HCT116 (cell line): ENCODE data around the gene EIF4G3. TPM values are rescaled to one million over a fixed set of nuclear protein-coding genes. Genes with fewer than 3 reads are reported as not detected.

Source experiments
- ATAC-seq: fragments of 200-7000 bp; cut with Tn5 transposase; 2 replicates; pipeline ENCODE4 v1.9.1; 2020; ENCODE audit warnings: mild to moderate bottlenecking, moderate library complexity
- BruUV-seq: library from RNA; stranded (reverse); fragments of 400-500 nt; replicated peaks from 2 replicates; lab custom pipeline; 2021; lab: Mats Ljungman, UMichigan
- CTCF ChIA-PET: fragments of 300-600 bp; sonication (Branson Sonifier 250); formaldehyde crosslinking; loops from one replicate; lab custom pipeline; 2021; ENCODE audit warnings: antibody characterized with exemption; lab: Charles Lee
- POLR2A ChIA-PET: fragments of 300-600, 350-600 bp; sonication (Branson Sonifier 250); formaldehyde crosslinking; loops from one replicate; lab custom pipeline; 2021; ENCODE audit warnings: antibody characterized with exemption; lab: Charles Lee
- RAD21 ChIA-PET, 2 experiments: fragments of 300-600 bp; sonication (Branson Sonifier 250); formaldehyde crosslinking; loops; one replicate each; lab custom pipeline; 2023; ENCODE audit warnings: low total read pairs in 2 of 2; ENCODE audit not compliant: uncharacterized antibody in 2 of 2, unreplicated experiment in 2 of 2, low non-redundant PET in 1 of 2; lab: Charles Lee
- DNase-seq: peaks from one replicate; pipeline ENCODE4 v3.0.0-alpha.2; 2010; ENCODE audit warnings: low read depth, low spot score
- H2AFZ ChIP-seq: fragments of 200-600 bp; shearing (Covaris generic), sonication (generic); 2 replicates; pipeline ENCODE4 v1.6.1; 2017; ENCODE audit warnings: low read depth, mixed run types, mixed read lengths, antibody characterized with exemption, low read length; ENCODE audit not compliant: poor library complexity, severe bottlenecking
- H3K27ac ChIP-seq: 2 replicates; pipeline ENCODE4 v1.5.1; 2012; ENCODE audit warnings: low read depth, low read length
- H3K27me3 ChIP-seq: fragments of 200-600 bp; sonication (generic); 2 replicates; pipeline ENCODE4 v1.6.1; 2016; ENCODE audit warnings: mixed run types, low read length, mixed read lengths; ENCODE audit not compliant: insufficient read depth
- H3K36me3 ChIP-seq, 2 experiments: fragments of 200-500 bp in 1 of 2; fragments of 200-600 bp in 1 of 2; sonication (Bioruptor generic) in 1 of 2; sonication (generic) in 1 of 2; 2 replicates each; pipeline versions ENCODE4 v1.5.1 to v1.6.1; 2014 to 2016; ENCODE audit warnings: low read length in 2 of 2, inconsistent platforms in 1 of 2, mixed read lengths in 1 of 2, mixed run types in 1 of 2; ENCODE audit not compliant: insufficient read depth in 2 of 2, control insufficient read depth in 1 of 2
- H3K4me1 ChIP-seq, 2 experiments: fragments of 200-600 bp in 1 of 2; sonication (generic) in 1 of 2; 2 replicates each; pipeline versions ENCODE4 v1.5.1 to v1.6.1; 2012 to 2017; ENCODE audit warnings: low read length in 2 of 2, inconsistent platforms in 1 of 2, mild to moderate bottlenecking in 1 of 2, mixed read lengths in 1 of 2, mixed run types in 1 of 2, moderate library complexity in 1 of 2; ENCODE audit not compliant: insufficient read depth in 2 of 2, control insufficient read depth in 1 of 2
- H3K4me2 ChIP-seq: fragments of 200-600 bp; sonication (generic); 2 replicates; pipeline ENCODE4 v1.6.1; 2017; ENCODE audit warnings: mixed run types, low read length, mixed read lengths
- H3K4me3 ChIP-seq, 2 experiments: fragments of 200-600 bp in 1 of 2; sonication (generic) in 1 of 2; replicated peaks in 1 of 2; 2 replicates each; pipeline ENCODE4 v1.5.1; 2011 to 2016; ENCODE audit warnings: low read length in 2 of 2, control low read depth in 1 of 2, low read depth in 1 of 2, mild to moderate bottlenecking in 1 of 2, mixed read lengths in 1 of 2, mixed run types in 1 of 2
- H3K79me2 ChIP-seq: fragments of 200-600 bp; sonication (generic); 2 replicates; pipeline ENCODE4 v1.6.1; 2017; ENCODE audit warnings: mild to moderate bottlenecking, mixed run types, low read length, moderate library complexity, mixed read lengths; ENCODE audit not compliant: insufficient read depth
- H3K9ac ChIP-seq: fragments of 200-600 bp; sonication (generic); 2 replicates; pipeline ENCODE4 v1.6.1; 2016; ENCODE audit warnings: low read length, mixed read lengths
- H3K9me2 ChIP-seq: fragments of 200-600 bp; sonication (generic), shearing (Covaris generic); 2 replicates; pipeline ENCODE4 v1.6.1; 2017; ENCODE audit warnings: mixed run types, mild to moderate bottlenecking, moderate library complexity; ENCODE audit not compliant: insufficient read depth
- H3K9me3 ChIP-seq, 2 experiments: fragments of 200-500 bp in 1 of 2; fragments of 200-600 bp in 1 of 2; sonication (Bioruptor generic) in 1 of 2; sonication (generic) in 1 of 2; 2 replicates each; pipeline ENCODE4 v1.6.1; 2014 to 2017; ENCODE audit warnings: low read length in 2 of 2, mixed read lengths in 2 of 2, inconsistent platforms in 1 of 2, low read depth in 1 of 2, mild to moderate bottlenecking in 1 of 2, mixed run types in 1 of 2, moderate library complexity in 1 of 2; ENCODE audit not compliant: control insufficient read depth in 1 of 2, insufficient read depth in 1 of 2
- H4K20me1 ChIP-seq: fragments of 200-600 bp; sonication (generic), shearing (Covaris generic); 2 replicates; pipeline ENCODE4 v1.6.1; 2017; ENCODE audit warnings: mixed run types, mild to moderate bottlenecking, moderate library complexity; ENCODE audit not compliant: insufficient read depth
- CBX3 ChIP-seq: IDR thresholded peaks from 2 replicates; pipeline ENCODE4 v1.6.1; 2012; ENCODE audit warnings: low read depth
- EZH2 ChIP-seq: fragments of 200-600 bp; sonication (generic); IDR thresholded peaks from 2 replicates; pipeline ENCODE4 v1.6.1; 2017; ENCODE audit warnings: antibody characterized with exemption, mixed run types
- FOSL1 ChIP-seq: IDR thresholded peaks from 2 replicates; pipeline ENCODE4 v1.6.1; 2012; ENCODE audit warnings: low read depth
- POLR2A ChIP-seq: IDR thresholded peaks from 2 replicates; pipeline ENCODE4 v1.7.0; 2011; ENCODE audit warnings: borderline replicate concordance; ENCODE audit not compliant: insufficient read depth, insufficient read length; ENCODE audit errors: extremely low read depth
- RAD21 ChIP-seq: IDR thresholded peaks from 2 replicates; pipeline ENCODE4 v1.6.1; 2012; ENCODE audit warnings: low read depth, mild to moderate bottlenecking
- ZFX ChIP-seq: fragments of 450-650 bp; IDR thresholded peaks from 2 replicates; pipeline ENCODE4 v1.6.1; 2017
- intact Hi-C: fragments of 100-400 bp; cut with micrococcal nuclease; formaldehyde crosslinking; loops from 2 replicates; pipeline ENCODE4 v1.10.0; 2022
- total RNA-seq: library from RNA; stranded (reverse); gene quantifications from one replicate; pipeline ENCODE4 v1.2.1, GENCODE V29; 2021; ENCODE audit not compliant: unreplicated experiment

The EIF4G3 gene
- total RNA-seq, 1 experiment from 2014 or later = 40.1 TPM

DNA sequence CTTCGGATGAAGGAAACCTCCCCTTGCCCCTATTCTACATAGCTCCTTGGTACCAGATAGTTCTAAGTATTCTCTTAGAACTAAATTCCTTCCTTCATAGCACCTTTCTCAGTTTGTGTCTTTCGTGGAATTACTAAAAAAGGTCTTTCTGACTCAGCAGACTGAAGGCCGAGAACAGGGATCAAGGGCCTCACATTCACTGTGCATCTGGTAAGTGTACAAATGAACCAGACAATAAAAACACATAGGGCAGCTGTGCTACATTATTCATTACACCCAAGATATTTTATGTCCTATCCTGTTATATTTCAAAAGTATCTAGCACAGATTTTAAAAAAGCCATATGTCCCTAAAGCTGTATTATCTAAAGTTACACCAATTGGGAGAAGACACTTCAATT, 326.7 kb downstream of the EIF4G3 start:
- Histone ChIP-seq H3K36me3 (peaks cover 7 to 16% of the 10 kb centered on the region in 2 experiments; a peak in 2 of 4 replicates), H2AFZ (no peak overlapping the region), H3K4me2 (no peak overlapping the region), H3K4me1 (peaks cover 15 to 34% of the 10 kb centered on the region in 2 experiments), H3K27me3 (no peaks in the 10 kb centered on the region), H3K9me3 (no peaks in the 10 kb centered on the region), H3K27ac (no peak overlapping the region), H3K4me3 (no peak overlapping the region), H3K79me2 (no peaks in the 10 kb centered on the region), H3K9ac (no peak overlapping the region), H4K20me1 (no peaks in the 10 kb centered on the region), H3K9me2 (no peaks in the 10 kb centered on the region)
- ChIA-PET RAD21 (no interaction called here), POLR2A (no interaction called here), CTCF (interaction anchor here (0.6 to 0.9 kb wide), 2 partner anchors 77 to 345 kb away, joined by 3 to 4 read pairs; no protein-coding TSS in a partner anchor)
- no peak for ATAC-seq
- no peak for DNase-seq
- intact Hi-C loops = no loop called here
- BruUV-seq = no TSS peak
- TF ChIP-seq CBX3 = no peak

DNA sequence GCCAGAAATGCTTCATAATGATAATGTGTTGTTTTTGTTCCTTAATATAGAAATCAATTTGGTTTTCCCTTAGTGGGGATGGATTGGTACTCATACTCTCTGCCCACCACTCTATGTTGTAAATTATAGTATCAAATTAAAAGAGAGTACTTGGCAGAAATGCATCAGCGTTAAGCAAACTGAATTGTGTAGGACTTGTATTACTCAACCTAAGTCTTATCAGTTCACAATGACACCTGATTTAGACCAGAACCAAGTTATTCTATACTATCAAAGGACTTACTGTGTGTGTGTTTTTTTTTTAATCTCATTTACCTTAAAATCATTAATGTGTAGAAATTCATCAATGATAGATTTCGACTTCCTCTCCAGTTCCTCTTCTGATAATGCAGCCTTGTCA, 327.6 kb downstream of the EIF4G3 start:
- H3K27me3 ChIP-seq = no peaks in the 10 kb centered on the region
- TF ChIP-seq RAD21 (no peak), ZFX (no peak), POLR2A (no peak), FOSL1 (no peak), EZH2 (no peak)
- TF ChIP-seq, all 23 proteins: peak for 0
- ChIA-PET CTCF (interaction anchor here (0.9 kb wide), 1 partner anchor 346 kb away, joined by 4 read pairs; no protein-coding TSS in a partner anchor), POLR2A (no interaction called here), RAD21 (no interaction called here)
- Histone ChIP-seq H3K4me3 (no peak overlapping the region), H3K4me2 (no peak overlapping the region), H3K27ac (peak overlapping the region; percentile 84), H3K9me2 (no peaks in the 10 kb centered on the region), H3K9ac (no peak overlapping the region), H3K4me1 (peaks cover 15 to 34% of the 10 kb centered on the region in 2 experiments), H2AFZ (no peak overlapping the region), H3K9me3 (no peaks in the 10 kb centered on the region), H4K20me1 (no peaks in the 10 kb centered on the region), H3K79me2 (no peaks in the 10 kb centered on the region), H3K36me3 (peaks cover 7 to 16% of the 10 kb centered on the region in 2 experiments; a peak in 2 of 4 replicates)
- intact Hi-C loops = no loop called here
- BruUV-seq = no TSS peak
- ATAC-seq (no peak), DNase-seq (no peak)
